Panc1 (cell line): ENCODE measurements around the gene LMO1. TPM values are rescaled to one million over a fixed set of nuclear protein-coding genes. Genes with fewer than 3 reads are reported as not detected.

Experiments used
- ATAC-seq: fragments of 200-7000 bp; cut with Tn5 transposase; 2 replicates; pipeline ENCODE4 v1.9.1; 2020; ENCODE audit warnings: mild to moderate bottlenecking, moderate library complexity
- BruUV-seq: library from RNA; stranded (reverse); fragments of 400-500 nt; replicated peaks from 2 replicates; lab custom pipeline; 2021; lab: Mats Ljungman, UMichigan
- CTCF ChIA-PET: fragments of 300-600 bp; sonication (Branson Sonifier 250); formaldehyde crosslinking; loops from one replicate; lab custom pipeline; 2022; ENCODE audit warnings: antibody characterized with exemption; lab: Charles Lee
- POLR2A ChIA-PET: fragments of 300-600 bp; sonication (Branson Sonifier 250); formaldehyde crosslinking; loops from one replicate; lab custom pipeline; 2022; ENCODE audit warnings: antibody characterized with exemption; lab: Charles Lee
- DNase-seq: peaks from one replicate; pipeline ENCODE4 v3.0.0-alpha.2; 2010; ENCODE audit warnings: low read depth, low spot score
- H3K27ac ChIP-seq: 2 replicates; pipeline ENCODE4 v1.5.1; 2011; ENCODE audit warnings: mild to moderate bottlenecking, low read length, inconsistent platforms
- H3K27me3 ChIP-seq: fragments of 200-500 bp; sonication (Bioruptor generic); 2 replicates; pipeline ENCODE4 v1.6.0; 2014; ENCODE audit warnings: low read length, inconsistent platforms; ENCODE audit not compliant: control insufficient read depth, insufficient read depth
- H3K36me3 ChIP-seq: fragments of 200-500 bp; sonication (Bioruptor generic); 2 replicates; pipeline ENCODE4 v1.5.1; 2014; ENCODE audit warnings: inconsistent platforms, mild to moderate bottlenecking, low read length, moderate library complexity; ENCODE audit not compliant: control insufficient read depth, insufficient read depth
- H3K4me1 ChIP-seq: 2 replicates; pipeline ENCODE4 v1.5.1; 2011; ENCODE audit warnings: inconsistent platforms, mild to moderate bottlenecking, low read length, moderate library complexity; ENCODE audit not compliant: control insufficient read depth, insufficient read depth
- H3K4me3 ChIP-seq, 2 experiments: 2 replicates each; pipeline ENCODE4 v1.5.1; 2011 to 2012; ENCODE audit warnings: low read depth in 2 of 2, low read length in 2 of 2, mild to moderate bottlenecking in 2 of 2, inconsistent platforms in 1 of 2, moderate library complexity in 1 of 2
- H3K9me3 ChIP-seq: fragments of 200-500 bp; sonication (Bioruptor generic); 2 replicates; pipeline ENCODE4 v1.5.1; 2014; ENCODE audit warnings: low read depth, mild to moderate bottlenecking, inconsistent platforms, low read length, moderate library complexity; ENCODE audit not compliant: control insufficient read depth, insufficient read depth
- POLR2AphosphoS5 ChIP-seq: IDR thresholded peaks from 2 replicates; pipeline ENCODE4 v1.6.1; 2012; ENCODE audit warnings: mild to moderate bottlenecking, low read depth, low read length, moderate library complexity
- SIN3A ChIP-seq: IDR thresholded peaks from 2 replicates; pipeline ENCODE4 v1.6.1; 2012; ENCODE audit warnings: low read depth, mild to moderate bottlenecking, low read length, moderate library complexity, borderline replicate concordance; ENCODE audit not compliant: insufficient read depth
- TCF7L2 ChIP-seq: IDR thresholded peaks from 2 replicates; pipeline ENCODE4 v1.6.1; 2011; ENCODE audit warnings: mild to moderate bottlenecking, low read depth, low read length, inconsistent platforms
- in situ Hi-C: cut with HindIII; loops from 2 replicates; pipeline ENCODE4 v1.10.0; 2016; ENCODE audit warnings: low sequenced_read_pairs, low pct_unique_long_range_greater_than_20kb
- intact Hi-C: fragments of 100-400 bp; cut with micrococcal nuclease; formaldehyde crosslinking; loops from one replicate; pipeline ENCODE4 v1.10.0; 2022; ENCODE audit not compliant: unreplicated experiment
- total RNA-seq: library from RNA; stranded (reverse); gene quantifications from one replicate; pipeline ENCODE4 v1.2.1, GENCODE V29; 2021; ENCODE audit not compliant: unreplicated experiment
- TF ChIP-seq, protein P1 (sequence below), 2 experiments: IDR thresholded peaks; 2 replicates each; pipeline ENCODE4 v1.6.1; 2011 to 2012; ENCODE audit warnings: low read depth in 2 of 2, control low read depth in 1 of 2, low read length in 1 of 2, mild to moderate bottlenecking in 1 of 2, moderate library complexity in 1 of 2; ENCODE audit not compliant: insufficient read depth in 1 of 2
- TF ChIP-seq, protein P2 (sequence below): fragments of 450-650 bp; IDR thresholded peaks from 2 replicates; pipeline ENCODE4 v1.5.1; 2017; ENCODE audit warnings: mild to moderate bottlenecking

Gene LMO1
- total RNA-seq, 1 experiment from 2014 or later = not detected

DNA sequence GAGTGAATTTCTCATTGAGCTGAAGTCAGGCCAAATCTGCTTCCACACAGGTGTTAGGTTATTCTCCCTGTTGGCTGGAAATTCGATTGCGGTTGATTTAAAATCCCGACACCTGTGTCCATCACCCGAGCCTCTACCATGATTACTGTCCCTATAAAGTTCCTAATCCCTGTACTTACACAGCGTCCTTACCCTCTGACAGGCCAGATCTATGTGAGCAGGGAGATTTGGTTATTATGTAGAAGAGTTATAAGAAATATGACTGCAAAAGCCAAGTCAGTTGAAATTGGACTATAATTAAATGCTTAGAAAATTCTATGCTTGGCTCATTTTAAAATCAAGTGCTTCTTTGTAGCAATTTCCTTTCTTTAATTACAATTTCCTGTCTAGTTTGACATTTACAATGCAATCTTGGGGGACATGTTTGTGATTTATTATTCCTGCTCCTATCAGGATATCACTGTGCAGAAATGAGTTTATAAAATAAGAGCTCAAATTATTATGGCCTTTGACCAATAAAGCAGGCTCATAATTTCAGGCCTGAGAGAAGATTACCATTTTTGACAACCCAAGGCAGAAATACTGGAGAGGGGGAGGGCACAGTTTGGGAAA, 32.5 kb upstream of the LMO1 start:
- ChIA-PET CTCF (no interaction called here), POLR2A (no interaction called here)
- Histone ChIP-seq H3K27ac (no peak overlapping the region), H3K36me3 (no peaks in the 10 kb centered on the region), H3K27me3 (peaks cover 17% of the 10 kb centered on the region), H3K4me3 (no peak overlapping the region), H3K9me3 (no peaks in the 10 kb centered on the region), H3K4me1 (no peaks in the 10 kb centered on the region)
- in situ Hi-C loops (no loop called here), intact Hi-C loops (no loop called here)
- no TSS peak for BruUV-seq
- ATAC-seq (no peak), DNase-seq (no peak)
- TF ChIP-seq SIN3A = no peak
- TF ChIP-seq, protein P1, sequence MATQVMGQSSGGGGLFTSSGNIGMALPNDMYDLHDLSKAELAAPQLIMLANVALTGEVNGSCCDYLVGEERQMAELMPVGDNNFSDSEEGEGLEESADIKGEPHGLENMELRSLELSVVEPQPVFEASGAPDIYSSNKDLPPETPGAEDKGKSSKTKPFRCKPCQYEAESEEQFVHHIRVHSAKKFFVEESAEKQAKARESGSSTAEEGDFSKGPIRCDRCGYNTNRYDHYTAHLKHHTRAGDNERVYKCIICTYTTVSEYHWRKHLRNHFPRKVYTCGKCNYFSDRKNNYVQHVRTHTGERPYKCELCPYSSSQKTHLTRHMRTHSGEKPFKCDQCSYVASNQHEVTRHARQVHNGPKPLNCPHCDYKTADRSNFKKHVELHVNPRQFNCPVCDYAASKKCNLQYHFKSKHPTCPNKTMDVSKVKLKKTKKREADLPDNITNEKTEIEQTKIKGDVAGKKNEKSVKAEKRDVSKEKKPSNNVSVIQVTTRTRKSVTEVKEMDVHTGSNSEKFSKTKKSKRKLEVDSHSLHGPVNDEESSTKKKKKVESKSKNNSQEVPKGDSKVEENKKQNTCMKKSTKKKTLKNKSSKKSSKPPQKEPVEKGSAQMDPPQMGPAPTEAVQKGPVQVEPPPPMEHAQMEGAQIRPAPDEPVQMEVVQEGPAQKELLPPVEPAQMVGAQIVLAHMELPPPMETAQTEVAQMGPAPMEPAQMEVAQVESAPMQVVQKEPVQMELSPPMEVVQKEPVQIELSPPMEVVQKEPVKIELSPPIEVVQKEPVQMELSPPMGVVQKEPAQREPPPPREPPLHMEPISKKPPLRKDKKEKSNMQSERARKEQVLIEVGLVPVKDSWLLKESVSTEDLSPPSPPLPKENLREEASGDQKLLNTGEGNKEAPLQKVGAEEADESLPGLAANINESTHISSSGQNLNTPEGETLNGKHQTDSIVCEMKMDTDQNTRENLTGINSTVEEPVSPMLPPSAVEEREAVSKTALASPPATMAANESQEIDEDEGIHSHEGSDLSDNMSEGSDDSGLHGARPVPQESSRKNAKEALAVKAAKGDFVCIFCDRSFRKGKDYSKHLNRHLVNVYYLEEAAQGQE (IDR thresholded peaks at IDR 0.05; ENCODE audit: insufficient read depth in 1 of 2, low read depth in 2 of 2, low read length in 1 of 2) = no peak
- TF ChIP-seq, protein P2, sequence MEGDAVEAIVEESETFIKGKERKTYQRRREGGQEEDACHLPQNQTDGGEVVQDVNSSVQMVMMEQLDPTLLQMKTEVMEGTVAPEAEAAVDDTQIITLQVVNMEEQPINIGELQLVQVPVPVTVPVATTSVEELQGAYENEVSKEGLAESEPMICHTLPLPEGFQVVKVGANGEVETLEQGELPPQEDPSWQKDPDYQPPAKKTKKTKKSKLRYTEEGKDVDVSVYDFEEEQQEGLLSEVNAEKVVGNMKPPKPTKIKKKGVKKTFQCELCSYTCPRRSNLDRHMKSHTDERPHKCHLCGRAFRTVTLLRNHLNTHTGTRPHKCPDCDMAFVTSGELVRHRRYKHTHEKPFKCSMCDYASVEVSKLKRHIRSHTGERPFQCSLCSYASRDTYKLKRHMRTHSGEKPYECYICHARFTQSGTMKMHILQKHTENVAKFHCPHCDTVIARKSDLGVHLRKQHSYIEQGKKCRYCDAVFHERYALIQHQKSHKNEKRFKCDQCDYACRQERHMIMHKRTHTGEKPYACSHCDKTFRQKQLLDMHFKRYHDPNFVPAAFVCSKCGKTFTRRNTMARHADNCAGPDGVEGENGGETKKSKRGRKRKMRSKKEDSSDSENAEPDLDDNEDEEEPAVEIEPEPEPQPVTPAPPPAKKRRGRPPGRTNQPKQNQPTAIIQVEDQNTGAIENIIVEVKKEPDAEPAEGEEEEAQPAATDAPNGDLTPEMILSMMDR = no peak
- no peak for TF ChIP-seq TCF7L2
- TF ChIP-seq POLR2AphosphoS5 = no peak

DNA sequence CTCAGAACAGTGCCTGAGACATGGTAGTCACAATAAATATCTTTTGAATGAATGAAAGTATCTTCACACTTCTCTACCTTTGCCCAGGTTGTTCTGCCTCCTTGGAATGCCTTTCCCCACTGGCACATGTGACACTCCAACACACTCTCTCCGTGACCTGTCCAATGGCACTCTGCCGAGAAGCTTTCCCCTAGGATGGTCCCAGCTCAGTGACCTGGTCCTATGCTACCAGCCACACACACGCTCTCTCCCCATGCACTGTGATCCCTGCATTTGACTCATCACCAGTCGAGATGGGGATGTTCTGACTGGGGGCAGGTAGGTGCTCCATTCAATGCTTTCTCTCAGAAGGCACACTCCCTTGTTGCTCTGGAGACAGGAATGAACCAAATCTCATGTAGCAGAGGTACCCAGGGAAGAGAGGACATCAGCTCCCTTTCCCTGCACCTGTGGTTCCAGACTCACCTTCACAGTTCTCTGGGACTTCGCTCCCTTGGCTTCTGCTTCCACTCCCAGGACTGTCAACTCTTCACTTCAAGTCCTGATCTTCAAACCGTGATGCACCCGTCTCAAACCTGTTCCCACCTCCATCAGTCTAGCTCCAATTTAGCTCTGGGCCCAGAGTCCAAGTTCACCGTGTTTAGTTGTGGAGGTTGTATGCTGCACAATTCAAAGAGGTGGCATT, 30.7 kb upstream of the LMO1 start:
- BruUV-seq = no TSS peak
- Histone ChIP-seq H3K9me3 (no peaks in the 10 kb centered on the region), H3K27me3 (peaks cover 17% of the 10 kb centered on the region), H3K36me3 (no peaks in the 10 kb centered on the region), H3K27ac (no peak overlapping the region), H3K4me1 (no peaks in the 10 kb centered on the region), H3K4me3 (no peak overlapping the region)
- DNase-seq = no peak
- in situ Hi-C loops = no loop called here
- ChIA-PET POLR2A (no interaction called here), CTCF (no interaction called here)
- intact Hi-C loops = no loop called here
- TF ChIP-seq, protein P2 = no peak
- TF ChIP-seq SIN3A (no peak), POLR2AphosphoS5 (no peak), TCF7L2 (no peak)
- TF ChIP-seq, protein P1 (IDR thresholded peaks at IDR 0.05; ENCODE audit: insufficient read depth in 1 of 2, low read depth in 2 of 2, low read length in 1 of 2) = no peak
- no peak for ATAC-seq
